Measurements from ENCODE around the gene NRF1. TPM values are rescaled to one million over a fixed set of nuclear protein-coding genes. Genes with fewer than 3 reads are reported as not detected.

NRF1 gene
- total and polyA plus RNA-seq, 8 donors: 5.5 to 11.2 (median 7.0) TPM

DNA sequence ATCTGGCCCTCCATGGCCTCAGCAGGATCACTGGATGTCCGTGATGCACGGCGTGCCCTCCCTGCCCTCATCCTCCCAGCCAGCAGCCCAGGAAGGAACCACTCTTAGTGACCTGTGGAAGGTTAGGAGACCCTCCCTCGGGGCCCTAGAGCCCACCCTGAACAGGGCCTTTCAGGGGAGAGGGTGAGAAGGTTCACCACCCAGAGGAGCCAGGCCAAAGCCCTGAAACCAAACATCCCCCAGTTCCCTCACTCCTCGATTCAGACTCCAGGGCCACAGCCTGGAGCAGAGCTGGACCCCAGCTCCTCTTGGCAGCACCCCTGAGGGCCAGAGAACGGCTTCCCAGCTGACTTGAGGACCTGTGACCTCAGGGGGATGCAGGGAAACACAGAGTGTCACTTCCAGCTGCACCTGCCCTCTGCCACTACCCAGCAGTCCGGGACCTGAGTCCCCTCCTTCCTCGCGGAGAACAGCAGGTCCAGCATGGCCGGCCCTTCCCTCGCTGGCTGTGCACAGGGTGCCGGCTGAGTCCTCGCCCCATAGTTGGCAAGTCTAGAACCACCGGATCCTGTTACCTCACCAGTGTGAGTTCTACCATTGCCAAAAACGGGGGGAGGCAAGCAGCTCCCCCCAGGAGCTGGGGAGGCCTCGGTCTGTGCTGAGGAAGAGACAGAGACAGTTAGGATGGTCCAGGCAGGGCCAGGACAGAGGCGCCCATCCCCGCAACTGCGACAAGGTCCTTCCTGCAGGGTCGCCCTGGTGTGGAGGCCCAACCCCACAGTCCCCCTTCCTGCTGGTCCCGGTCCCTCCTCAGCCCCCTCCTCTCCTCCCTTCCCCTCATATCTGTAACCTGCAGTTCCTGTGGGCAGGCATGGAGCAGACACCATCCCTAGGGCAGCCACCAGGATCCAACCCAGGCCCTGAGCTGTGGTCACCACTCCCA is 158.6 kb downstream of the NRF1 start:
- TF ChIP-seq, protein P1, sequence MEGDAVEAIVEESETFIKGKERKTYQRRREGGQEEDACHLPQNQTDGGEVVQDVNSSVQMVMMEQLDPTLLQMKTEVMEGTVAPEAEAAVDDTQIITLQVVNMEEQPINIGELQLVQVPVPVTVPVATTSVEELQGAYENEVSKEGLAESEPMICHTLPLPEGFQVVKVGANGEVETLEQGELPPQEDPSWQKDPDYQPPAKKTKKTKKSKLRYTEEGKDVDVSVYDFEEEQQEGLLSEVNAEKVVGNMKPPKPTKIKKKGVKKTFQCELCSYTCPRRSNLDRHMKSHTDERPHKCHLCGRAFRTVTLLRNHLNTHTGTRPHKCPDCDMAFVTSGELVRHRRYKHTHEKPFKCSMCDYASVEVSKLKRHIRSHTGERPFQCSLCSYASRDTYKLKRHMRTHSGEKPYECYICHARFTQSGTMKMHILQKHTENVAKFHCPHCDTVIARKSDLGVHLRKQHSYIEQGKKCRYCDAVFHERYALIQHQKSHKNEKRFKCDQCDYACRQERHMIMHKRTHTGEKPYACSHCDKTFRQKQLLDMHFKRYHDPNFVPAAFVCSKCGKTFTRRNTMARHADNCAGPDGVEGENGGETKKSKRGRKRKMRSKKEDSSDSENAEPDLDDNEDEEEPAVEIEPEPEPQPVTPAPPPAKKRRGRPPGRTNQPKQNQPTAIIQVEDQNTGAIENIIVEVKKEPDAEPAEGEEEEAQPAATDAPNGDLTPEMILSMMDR (IDR thresholded peaks at IDR 0.05): no peak
- Histone ChIP-seq H3K4me1 (no peaks in the 10 kb centered on the region), H3K9me3 (no peaks in the 10 kb centered on the region), H3K27ac (no peak overlapping the region), H3K27me3 (no peaks in the 10 kb centered on the region), H3K4me3 (no peak overlapping the region), H3K36me3 (no peaks in the 10 kb centered on the region)
- DNase-seq: no peak
- no peak for FAIRE-seq
- intact Hi-C loops (cut with DNase I): no loop called here
- WGBS, 2 donors: 82 to 90% methylated on average over 18 to 21 of the region's 21 CpGs
- ATAC-seq: no peak

DNA sequence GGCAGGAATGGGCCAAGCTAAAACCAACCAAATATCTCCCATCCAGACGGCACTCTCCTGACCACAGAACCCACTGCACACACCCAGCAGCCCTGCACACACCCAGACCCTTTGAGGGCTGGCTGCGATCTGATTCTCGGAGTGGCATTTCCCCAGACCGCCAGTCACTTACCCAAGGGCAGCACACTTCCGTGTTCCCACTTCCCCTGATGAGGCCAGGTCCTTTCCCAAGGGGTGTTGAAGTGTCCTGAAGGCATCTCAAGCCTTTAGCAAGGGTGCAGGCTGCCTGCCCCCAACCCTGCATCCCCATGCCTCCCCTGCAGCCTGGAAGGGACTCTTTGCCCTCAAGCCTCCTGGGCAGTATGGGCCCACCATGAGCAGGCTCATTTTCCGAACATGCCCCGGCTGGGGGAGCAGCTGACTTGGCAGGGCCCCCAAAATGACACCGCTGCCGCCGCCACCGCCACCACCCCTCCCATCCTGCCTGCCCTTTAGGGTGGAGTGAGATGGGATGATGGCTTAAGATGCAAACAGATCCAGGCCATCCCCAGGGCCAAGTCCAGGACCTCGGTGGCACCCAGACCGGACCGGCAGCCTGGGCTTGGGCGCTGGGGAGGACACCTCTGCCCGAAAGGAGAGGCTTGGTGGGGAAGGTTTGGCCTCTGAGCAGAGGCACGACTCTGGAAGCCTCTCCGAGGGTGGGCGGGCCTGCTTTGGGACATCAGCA is 159.8 kb downstream of the NRF1 start:
- 91 to 92% methylated on average over 19 of the region's 19 CpGs for WGBS, 2 donors
- H3K27me3 ChIP-seq: no peaks in the 10 kb centered on the region
- intact Hi-C loops (cut with DNase I): no loop called here
- ATAC-seq (no peak), FAIRE-seq (no peak), DNase-seq (no peak)
- TF ChIP-seq, protein P1 (IDR thresholded peaks at IDR 0.05): no peak
- no peaks in the 10 kb centered on the region for H3K4me1 ChIP-seq
- H3K36me3 ChIP-seq: no peaks in the 10 kb centered on the region
- H3K27ac ChIP-seq: no peak overlapping the region
- H3K9me3 ChIP-seq: no peaks in the 10 kb centered on the region
- no peak overlapping the region for H3K4me3 ChIP-seq

DNA sequence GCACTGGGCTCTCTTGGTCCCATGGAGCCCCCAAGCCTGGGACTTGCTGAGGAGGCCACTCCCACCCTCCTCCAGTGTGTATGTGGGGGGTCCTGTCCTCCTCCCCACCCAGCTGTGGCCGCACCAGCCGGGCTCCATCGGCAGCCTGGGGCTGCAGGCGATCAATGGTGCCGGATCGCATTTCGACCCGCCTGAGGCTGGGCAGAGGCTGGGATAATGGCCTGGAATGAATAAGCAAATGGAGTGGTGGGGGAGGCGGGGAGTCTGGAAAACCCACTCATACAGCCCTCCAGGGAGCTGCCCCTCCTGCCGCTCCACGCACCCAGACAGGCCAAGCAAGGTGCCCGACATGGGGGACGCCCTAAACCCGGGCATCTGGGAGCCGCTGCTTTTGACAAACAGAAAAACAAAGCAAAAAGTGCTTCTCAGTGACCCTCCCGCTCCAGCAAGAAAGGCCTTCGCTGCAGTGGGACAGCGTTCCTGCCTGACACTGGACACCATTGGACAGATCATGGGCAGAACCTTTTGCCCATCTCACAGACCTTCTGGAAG is 160.5 kb downstream of the NRF1 start:
- Histone ChIP-seq H3K36me3 (no peaks in the 10 kb centered on the region), H3K4me1 (no peaks in the 10 kb centered on the region), H3K4me3 (no peak overlapping the region), H3K9me3 (no peaks in the 10 kb centered on the region), H3K27me3 (no peaks in the 10 kb centered on the region), H3K27ac (no peak overlapping the region)
- no peak for ATAC-seq
- TF ChIP-seq, protein P1 (IDR thresholded peaks at IDR 0.05): no peak
- intact Hi-C loops (cut with DNase I): no loop called here
- no peak for FAIRE-seq
- no peak for DNase-seq
- 88 to 89% methylated on average over 18 of the region's 18 CpGs for WGBS, 2 donors

DNA sequence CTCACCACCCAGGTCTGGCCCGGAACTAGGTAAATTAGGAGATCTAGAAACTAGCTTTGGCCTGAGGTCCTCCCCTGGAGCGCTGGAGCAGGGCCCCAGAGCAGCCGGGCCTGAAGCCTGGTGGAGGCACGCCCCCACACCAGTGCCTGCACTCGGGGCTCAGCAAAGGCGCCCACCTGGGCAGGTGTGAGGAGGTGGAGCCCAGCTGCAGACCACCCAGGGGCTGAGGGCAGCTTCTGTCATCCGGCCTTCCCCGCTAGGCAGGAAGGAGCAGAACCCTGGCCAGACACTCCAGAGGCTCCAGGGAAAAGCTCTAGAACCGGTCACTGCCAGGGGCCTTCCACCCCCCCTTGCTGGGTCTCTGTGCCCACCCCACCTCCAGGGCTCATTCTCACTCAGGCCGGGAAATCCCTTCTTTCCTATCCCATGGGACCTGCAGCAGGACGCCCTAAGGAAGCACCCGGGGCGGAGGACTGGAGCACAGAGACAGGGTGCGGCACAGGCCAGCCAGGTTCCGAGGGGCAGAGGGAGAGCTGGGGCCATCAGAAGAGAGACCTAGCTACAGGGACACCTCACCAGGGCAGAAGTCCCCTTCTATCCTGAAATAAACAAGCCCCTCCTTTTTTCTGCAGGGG is 161.2 kb downstream of the NRF1 start:
- Histone ChIP-seq H3K27ac (no peak overlapping the region), H3K4me1 (no peaks in the 10 kb centered on the region), H3K9me3 (no peaks in the 10 kb centered on the region), H3K4me3 (no peak overlapping the region), H3K27me3 (no peaks in the 10 kb centered on the region), H3K36me3 (no peaks in the 10 kb centered on the region)
- intact Hi-C loops (cut with DNase I): no loop called here
- WGBS, 2 donors: 84 to 87% methylated on average over 14 to 15 of the region's 15 CpGs
- TF ChIP-seq, protein P1 (IDR thresholded peaks at IDR 0.05): no peak
- no peak for FAIRE-seq
- no peak for DNase-seq
- no peak for ATAC-seq
